Body of pancreas (tissue), 4 donors: ENCODE data around the gene SLC35F6.

Experiments
- CTCF ChIP-seq, 7 experiments: fragments of 450-650 bp in 4 of 7; fragments of 200-600 bp in 3 of 7; sonication (generic) in 3 of 7; IDR thresholded peaks; one replicate each; pipeline ENCODE4 v1.5.1; 2016 to 2019; ENCODE audit warnings: antibody characterized with exemption in 7 of 7
- POLR2A ChIP-seq, 3 donors: fragments of 450-650 bp; IDR thresholded peaks; one replicate each; pipeline ENCODE4 v1.6.1; 2016; ENCODE audit warnings: antibody characterized with exemption in 3 of 3, mild to moderate bottlenecking in 2 of 3

DNA sequence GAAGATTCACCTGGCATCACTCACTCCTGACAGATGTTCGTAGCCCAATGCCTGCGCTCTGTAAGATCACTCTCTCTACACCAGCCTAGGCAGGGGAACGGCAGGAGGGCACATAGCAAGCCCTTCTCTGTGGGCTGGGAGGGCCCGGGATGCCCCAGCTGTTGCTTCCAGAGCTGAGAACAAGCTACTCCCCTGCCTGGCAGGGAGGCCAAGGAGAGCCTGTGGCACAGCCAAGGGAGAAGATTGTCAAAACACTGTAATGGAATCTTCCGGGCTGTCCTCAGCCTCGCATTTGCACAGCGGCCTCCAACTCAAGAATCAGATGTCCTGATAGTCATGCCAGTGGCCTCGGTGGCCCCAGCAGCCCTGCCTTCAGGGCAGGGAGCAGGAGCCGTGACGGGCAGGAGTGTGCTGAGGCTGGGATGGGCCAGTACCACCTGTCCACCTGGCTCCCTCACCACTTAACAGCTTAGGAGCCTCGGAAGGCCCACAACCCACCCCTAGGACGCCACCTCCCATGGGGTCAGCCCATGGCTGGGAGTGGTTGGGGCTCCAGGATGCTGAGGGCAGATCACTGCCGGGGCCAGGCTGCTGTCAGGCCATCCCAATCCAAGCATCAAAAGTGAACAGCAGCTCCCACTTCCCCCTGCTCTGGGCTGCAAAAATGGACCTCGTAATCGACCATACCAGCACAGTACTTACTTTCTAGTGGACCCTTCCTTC is 21.9 kb upstream of the SLC35F6 start:
- no peak for TF ChIP-seq CTCF (IDR thresholded peaks at IDR 0.05)
- no peak for TF ChIP-seq POLR2A (IDR thresholded peaks at IDR 0.05)
